NCI-H345 treated with DMSO at 0.1 percent for 48 hours (cell line): ENCODE data around the gene AQP3.
"Not testable (repeated sequence)": the region's sequence is repeated elsewhere in the genome, so short reads cannot be mapped to it uniquely, and the experiment has no call there.

Source experiments
- DNase-seq: peaks from one replicate; lab custom pipeline; 2025; ENCODE audit not compliant: unreplicated experiment; lab: John Stamatoyannopoulos, UW

The AQP3 gene

DNA sequence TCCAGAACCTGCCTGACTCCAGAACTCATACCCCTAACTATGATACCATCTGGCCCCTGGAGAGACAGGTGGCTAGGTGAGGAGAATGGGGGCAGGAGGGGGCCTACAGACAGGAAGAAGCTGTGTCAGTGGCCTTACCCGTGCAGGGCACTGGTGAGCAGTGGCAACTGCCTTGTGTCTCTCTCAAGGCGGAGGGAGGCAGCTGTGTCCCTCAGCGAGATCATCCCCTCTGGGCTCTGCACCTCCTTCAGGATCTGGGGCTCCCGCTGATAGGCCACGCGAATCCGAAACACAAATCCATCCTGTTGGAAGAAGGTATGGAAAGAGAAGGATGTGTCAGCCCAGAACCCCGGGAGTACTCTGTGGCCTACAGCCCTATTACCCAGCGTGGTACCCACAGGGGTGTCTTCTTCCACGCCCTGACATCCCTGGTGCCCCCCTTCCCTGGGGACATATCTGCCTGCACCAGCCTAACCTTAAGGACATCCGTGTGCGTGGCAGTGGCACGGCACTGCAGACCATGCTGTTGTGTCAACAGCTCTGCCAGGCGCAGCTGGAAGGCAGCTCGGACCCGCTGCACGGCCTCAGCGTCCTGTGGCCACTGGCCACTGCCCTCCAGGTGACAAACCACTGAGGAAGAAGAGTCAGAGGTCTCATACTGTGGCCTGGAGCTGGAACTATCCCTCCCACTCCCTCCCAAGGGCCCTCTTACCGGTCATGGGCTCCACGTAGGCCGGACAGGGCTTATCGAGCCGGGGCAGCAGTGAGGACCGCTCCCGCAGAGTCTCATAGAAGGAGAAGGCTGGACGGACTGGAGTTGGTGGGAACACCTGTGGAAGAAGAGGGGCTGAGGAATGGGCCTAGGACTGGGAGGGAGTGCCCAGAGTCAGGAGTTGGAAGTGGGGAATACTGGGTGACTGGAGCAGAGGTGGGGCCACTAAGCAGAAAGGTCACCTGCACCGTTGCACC, 18.5 kb upstream of the AQP3 start:
- DNase-seq: no peak

DNA sequence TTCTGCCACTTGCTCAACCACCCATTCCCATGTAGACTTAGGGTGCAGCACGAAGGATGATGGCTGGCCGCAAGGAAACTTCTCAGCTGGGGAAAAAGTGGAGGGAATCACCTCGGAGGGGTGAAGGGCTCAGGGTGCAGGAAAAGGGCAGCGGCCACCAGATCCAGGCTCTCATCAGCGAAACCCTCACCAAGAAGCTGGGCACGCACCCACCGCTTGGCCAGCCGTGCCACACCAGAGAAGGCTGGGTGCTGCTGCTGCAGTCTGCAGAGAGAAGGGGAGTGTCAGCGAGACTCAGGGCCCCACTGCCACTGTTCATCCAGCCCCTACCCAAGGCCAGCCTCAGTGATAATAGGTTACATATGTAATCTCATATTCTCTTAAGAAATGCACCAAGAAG, 17.7 kb upstream of the AQP3 start:
- DNase-seq: no peak

DNA sequence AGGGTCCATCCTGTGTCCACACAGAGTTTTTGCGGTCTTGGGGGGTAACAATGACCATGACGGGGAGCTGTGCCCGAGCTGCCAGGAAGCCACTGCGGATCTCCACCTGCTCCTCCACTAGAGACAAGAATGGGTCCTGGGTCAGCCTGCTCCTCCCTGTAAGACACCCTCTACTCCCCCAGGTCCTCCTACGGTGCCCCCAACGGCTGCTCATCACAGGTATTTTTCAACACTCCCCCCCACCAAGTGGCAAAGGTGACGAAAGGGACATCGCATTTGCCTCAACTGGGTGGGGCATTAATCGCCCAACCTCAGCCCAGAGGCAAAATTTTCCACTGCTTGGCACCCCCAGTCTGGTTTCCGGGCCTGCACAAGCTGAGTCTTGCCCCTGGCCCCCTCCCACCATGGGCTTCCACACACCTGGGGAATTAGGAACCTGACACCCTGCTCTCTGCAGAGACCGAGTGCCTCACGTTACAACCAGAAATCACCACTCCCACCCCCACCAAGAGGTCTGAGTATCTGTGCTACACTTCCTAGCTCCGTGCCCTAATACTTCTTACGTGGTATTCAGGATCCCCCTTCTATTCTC, 16.7 kb upstream of the AQP3 start:
- no peak for DNase-seq

DNA sequence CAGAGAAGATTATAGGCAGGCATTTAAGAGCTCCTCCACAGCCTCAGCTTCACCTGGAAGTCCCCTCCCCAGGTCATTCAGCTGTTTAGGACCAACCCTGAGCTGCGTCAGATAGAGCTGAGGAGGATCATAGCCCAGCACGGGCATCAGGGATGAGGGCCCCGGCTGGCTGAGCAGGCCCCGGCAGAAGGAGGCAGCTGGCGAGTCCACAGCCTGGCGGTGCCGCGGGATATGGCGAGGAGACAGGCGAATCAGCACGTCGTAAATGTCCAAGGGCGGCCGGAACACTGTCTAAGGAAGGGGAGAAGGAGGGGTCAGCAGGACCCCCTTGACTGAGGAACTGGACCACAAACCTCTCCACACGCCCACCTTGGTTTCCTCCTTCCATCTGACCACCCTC, 15.8 kb upstream of the AQP3 start:
- no peak for DNase-seq

DNA sequence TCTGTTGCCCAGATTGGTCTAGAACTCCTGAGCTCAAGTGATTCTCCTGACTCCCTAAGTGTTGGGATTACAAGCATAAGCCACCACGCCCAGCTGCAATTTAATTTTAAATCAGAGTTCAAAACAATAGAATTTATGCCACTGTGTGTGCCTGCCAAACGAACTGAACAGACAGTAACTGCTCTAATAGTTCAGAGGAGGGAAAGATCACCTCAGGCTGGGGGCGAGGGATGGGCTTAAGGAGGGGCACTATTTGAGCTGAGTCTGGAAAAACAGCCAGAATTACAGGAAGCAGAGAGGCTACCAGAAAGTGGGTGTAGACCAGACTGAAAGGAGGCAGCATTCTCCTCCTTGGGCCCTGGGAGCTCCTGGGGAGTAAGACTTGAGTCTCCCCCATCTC, 14.1 kb upstream of the AQP3 start:
- DNase-seq: no peak

DNA sequence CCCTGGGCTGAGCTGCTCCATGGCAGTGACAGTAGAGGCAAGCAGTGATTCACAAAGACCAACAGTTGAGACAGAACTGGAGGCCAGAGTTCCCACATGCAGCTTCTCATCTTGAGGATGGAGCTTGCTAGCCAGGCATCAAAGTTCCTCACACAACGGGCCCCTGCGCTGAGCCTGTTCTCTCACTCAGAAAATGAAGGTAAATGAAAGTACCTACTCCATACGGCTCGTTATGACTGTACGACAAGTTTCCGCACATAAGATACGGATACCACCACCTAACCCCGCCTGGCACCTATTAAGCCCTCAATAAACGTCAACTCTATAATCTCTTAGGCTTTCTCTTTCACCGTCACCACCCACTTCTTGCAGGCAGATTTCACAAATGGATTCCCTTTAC, 13.5 kb upstream of the AQP3 start:
- no peak for DNase-seq

DNA sequence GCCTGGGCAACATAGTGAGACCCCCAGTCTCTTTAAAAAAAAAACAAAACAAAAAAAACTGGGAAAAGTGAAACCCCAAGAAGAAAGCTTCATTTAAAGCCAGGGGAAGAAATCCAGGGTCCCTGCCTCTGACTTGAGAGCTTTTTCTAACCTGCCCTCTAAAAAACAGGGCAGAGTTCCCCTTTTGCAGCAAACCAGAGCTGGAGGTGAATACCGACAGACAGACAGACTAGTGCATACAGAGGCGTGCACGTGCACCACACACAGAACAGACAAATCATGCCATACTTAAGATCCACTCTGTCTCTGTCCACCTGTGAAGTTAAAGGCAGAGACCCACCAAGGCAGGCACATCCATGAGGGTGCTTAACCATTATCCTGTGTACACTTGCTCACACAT, 11.7 kb upstream of the AQP3 start:
- DNase-seq: no peak

DNA sequence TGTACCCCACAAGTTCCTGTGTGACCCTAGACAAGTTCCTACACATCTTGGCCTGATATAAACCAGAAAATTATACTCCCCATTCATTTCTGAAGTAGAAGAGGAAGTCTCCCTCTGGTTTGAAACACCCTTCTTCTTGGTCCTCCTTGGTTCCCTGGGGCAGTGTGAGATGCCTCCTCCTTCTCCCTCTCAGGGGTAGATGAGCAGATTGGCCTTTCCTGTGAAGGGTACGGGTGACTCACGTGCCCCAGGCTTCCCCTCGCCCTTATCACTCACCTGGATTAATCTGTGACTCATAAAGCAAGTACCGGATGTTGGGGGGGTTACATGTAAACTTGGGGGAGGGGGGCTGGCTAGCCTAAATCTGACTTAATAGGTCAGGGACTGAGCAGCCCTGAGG, 11.1 kb upstream of the AQP3 start:
- DNase-seq: no peak

DNA sequence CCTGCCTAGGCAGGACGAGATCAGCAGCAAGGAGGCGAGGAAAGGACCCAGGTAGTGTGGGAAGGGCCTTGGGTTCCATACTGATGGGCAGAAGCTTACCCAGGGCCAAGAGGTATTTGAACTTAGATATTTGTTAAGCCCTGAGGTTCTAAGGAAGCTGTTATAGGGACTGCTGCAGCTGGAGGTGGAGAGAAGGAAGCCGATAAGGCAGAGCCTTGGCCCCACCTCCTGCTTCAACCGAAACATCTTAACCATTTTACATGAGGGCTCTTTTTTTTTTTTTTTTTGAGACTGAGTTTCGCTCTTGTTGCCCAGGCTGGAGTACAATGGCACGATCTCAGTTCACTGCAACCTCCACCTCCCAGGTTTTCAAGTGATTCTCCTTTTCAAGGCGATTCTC, 8.6 kb upstream of the AQP3 start:
- no peak for DNase-seq

DNA sequence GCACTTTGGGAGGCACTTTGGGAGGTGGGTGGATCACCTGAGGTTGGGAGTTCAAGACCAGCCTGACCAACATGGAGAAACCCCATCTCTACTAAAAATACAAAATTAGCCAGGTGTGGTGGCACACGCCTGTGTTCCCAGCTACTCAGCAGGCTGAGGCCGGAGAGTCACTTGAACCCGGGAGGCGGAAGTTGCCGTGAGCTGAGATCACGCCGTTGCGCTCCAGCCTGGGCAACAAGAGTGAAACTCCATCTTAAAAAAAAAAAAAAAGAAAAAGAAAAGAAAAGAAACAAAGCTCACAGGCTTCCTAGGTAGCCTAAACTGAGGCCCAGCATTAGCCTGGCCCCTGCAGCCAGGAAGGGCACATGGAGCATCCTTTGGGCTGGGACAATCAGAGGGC, 8.1 kb upstream of the AQP3 start:
- DNase-seq: not testable (repeated sequence)

DNA sequence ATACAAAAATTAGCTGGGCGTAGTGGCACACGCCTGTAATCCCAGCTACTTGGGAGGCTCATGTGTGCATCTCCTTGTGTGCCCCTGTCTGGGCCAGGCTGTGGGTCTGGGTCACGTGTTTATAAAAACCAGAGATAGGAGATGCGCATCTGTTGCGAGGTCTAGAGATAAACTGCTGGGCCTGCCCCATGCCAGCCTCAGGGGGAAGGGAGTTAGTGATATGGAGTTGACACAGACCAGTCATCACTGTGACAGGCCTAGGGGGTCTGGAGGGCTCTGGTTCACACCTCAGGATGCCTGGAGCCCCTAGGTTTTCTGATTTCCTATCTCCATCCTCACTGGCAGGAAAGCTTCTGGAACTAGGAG, 7.3 kb upstream of the AQP3 start:
- DNase-seq: not testable (repeated sequence)

DNA sequence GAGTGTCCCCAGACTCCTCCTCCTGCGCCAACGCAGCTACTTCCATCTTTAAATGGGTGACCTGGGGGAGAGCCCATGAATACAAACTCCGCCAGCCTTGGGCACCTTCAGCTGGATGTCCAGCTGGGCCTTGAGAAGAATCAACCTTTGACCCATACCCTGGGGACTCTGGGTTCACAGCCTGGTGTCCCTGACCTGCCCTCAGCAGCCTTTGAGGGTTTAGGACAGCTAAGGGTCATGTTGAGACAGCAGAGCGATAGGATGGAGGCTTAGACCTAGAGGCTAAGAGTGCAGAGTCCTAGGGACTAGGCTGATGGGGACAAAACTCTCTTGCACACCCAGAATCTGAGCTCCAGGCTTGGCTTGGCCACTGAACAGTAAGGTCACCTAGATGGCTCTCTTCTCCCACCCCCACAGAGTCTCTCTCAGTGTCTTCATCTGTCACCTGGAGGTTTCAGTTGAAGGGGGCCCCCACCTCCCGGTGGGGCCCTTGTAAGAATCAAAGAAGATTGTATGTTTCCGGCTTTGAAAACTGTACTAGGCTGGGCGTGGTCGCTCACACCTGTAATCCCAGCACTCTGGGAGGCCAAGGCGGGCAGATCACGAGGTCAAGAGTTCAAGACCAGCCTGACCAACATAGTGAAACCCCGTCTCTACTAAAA, 6.7 kb upstream of the AQP3 start:
- no peak for DNase-seq

DNA sequence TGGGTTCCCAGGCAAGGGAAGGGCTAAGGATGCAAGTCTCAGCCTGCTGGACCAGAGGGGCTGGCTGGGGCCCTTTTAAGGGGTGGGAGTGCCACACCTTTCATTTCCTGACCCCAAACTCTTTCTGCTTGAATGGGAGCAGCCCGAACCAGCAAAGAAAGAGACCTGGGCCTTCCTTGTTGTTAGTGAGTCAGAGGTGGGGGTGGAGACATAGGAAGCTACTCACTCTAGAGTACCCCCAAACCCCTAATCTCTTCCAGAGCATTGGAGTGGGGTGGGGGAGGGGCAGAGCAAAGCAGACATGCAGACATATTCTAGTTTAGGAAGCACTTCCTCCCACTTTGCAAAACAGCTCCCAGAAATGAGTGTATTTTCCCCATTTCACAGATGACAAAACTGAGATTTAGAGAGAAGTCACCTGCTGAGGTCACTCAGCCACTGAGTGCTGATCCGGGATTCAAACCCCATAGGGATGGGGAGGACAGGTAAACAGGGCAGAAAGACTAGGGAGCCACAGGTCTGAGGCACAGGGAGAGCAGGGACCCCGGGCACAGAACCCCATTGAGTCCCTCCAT, 6.0 kb upstream of the AQP3 start:
- DNase-seq: no peak

DNA sequence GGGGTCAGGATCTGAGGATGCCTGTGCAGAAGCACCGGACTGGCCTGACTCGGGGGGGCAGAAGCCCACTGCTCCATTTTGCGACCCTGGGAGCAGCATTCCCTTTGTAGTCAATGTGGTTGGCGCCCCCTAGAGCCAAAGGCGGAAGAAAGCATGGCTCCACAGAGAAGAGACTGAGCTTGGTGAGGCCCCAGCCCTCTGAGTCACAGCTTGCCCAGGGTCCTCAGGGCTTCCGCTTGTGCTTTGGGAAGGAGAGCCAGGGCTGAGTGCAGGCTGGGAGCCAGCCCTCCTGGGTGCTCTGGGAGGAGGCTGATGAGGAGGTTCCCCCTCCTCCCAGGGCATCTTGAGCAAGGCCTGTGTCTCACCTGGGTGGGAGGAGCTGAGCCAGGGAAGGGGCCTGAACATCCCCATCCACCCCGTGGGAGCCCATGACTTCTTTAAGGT, 5.5 kb upstream of the AQP3 start:
- DNase-seq: no peak

DNA sequence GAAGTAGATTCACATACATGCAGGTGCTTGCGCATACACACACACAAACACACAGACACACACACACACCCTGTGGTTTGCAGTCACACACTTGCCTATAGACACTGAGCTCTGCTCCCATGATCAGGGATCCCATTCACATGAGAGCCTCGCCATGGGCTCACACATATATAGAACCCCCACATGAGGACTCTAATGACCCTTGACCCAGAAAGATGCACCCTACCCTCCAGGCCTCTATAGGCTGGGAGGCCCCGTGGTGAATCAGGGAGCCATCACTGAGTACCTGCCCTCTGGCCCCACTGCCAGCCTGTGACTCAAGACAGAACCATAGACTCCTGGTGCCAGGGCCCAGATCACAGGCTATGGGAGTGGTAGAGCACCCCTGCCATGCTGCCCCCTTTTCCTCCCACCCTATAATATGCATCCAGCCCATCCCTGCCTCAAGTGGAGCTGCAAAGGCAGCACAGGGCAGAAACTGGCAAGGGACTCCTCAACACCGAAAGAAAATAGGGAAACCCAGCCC, 3.3 kb upstream of the AQP3 start:
- DNase-seq: no peak

DNA sequence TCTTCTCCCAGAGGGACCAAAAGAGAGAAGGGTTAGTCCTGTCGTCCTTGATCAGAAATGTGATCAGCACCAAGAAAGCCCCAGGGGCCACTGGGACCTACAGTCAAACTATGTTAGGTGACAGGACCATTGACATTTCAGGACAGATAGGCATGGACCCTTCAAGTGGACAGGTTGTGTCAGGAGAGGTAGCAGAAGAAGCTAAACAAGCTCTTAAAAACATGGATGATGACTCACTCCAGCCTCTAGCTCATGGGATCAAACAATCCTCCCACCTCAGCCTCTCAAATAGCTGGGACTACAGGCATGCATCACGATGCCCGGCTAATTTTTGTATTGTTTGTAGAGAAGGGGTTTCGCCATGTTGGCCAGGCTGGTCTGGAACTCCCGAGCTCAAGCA, 2.3 kb upstream of the AQP3 start:
- no peak for DNase-seq

DNA sequence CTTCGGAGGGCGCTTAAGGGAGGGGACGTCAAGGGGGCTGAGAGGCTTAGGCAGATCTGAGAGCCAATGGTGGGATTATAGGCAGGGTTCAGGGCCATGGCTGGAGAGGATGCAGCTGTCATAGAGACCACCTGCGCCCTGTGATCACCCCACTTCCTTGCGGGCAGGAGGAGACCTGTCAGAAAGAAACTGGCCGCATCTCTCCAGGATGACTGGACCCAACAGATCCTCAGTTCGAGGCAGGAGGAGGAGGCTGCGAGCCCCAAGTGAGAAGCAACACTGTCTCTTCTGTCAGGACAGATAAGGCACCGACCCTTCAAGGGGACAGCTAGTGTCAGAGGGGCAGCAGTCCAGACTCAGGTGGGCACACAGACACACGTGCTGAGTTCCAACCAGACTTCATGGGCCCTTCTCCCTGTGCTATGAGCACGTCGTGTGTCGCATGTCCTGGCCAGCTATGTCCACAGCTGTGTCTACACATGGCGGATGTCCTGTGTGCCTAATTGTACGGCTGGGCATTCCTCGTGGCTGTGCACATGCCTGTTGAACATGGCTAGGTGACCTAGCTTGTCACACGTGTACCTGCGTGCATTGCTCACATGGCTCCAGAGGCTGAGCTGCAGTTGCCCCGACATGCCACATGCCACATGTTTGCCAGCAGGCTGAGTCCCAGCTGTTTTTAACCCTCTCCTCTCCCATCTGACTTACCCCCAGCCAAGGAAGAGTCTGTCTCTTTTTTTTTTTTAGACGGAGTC, 583 bp upstream of the AQP3 start:
- no peak for DNase-seq

DNA sequence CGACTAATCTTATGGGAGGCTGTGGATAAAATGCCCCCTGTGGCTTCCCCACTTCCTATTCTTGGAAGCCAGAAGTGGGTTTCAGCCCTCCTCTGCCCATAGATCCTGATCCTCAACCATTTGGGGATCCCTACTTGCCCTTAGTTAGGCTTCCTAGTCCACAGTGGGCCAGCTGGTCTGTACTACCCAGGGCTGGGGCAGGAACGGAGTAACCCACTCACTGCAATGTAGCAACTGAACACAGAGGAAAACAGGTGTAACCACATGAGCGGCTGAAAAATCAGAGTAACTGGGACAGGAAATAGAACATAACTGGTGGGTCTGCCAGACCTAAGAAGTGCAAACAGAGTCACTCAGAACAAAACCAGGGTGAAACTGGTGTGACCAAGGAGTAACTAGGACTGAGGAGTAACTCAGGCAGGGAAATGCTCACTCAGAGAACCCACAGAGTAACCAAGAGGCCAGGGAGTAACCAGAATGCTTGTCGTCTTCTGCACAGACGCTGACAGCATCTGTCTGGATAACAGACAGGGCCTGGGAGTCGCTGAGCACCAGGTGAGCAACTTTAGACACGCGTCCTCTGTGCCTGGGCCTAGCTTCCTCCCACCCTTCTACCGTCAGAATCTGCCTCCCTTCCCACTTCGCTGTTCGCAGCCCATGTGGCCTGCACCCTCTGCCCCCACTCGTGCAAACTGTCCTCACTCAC, 1.0 kb downstream of the AQP3 start:
- no peak for DNase-seq

DNA sequence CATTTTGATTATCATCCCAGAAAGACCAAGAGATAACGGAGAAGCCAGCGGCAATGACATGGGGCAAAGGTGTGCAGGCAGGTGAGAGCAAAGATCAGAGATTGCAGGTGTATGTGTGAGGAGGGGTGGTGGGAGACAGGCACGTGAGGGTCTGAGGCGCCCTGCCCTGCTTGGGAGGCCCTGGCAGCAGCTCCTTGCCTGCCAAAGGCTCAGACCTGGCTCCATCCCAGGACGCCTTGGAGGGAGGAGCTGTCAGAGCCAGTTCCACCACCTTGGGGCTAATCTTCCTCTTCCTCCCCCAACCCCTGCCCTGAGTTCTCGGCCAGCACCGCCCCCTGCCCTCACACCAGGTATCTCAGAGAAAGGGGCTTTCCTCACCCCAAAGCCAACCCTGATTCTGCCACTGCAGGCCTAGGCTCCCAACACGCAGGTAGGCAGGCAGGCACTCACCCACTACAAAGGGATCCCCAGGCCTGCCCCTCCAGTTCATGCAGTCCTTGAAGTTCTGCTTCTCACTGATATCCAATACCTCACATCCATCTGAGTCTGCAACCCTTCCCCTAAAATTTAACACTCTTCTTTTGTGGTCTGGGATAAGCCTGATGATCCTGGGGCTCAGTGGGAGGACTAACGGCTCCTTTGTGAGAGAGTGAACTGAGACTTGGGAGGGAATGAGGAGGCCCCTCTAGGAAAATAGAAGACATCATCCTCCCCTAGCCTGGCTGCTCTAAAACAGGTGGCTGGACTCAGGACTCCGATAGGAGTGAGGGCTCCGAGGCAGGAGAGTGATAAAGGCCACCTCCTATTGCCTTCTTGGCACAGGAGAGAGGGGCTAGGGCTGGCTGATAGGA, 1.8 kb downstream of the AQP3 start:
- DNase-seq: no peak
